Uterus (tissue), 2 donors: ENCODE measurements around the gene NFX1.

Experiments
- CTCF ChIP-seq, 4 experiments: fragments of 200-600 bp in 2 of 4; fragments of 450-650 bp in 2 of 4; sonication (generic) in 2 of 4; IDR thresholded peaks; one replicate each; pipeline ENCODE4 v1.5.1; 2016 to 2019; ENCODE audit warnings: antibody characterized with exemption in 4 of 4, mild to moderate bottlenecking in 2 of 4, moderate library complexity in 1 of 4
- POLR2A ChIP-seq, 2 donors: fragments of 450-650 bp; IDR thresholded peaks; one replicate each; pipeline ENCODE4 v1.6.1; 2016; ENCODE audit warnings: antibody characterized with exemption in 2 of 2, mild to moderate bottlenecking in 1 of 2, moderate library complexity in 1 of 2

GRCh38 chr9:33241298-33241697 is 49.0 kb upstream of the NFX1 start:
- TF ChIP-seq POLR2A (IDR thresholded peaks at IDR 0.05) (no peak), CTCF (IDR thresholded peaks at IDR 0.05) (no peak)
